ENCODE results near the gene WDR33.
A peak's percentile ranks its signal among the peaks of the same experiment; 100 is the strongest.
"Not testable (repeated sequence)": the region's sequence is repeated elsewhere in the genome, so short reads cannot be mapped to it uniquely, and the experiment has no call there.

WDR33 gene

GRCh38 chr2:127778447-127778846, 32.5 kb downstream of the WDR33 start:
- no peak overlapping the region for H3K4me3 ChIP-seq (ENCODE audit: control insufficient read depth, low read depth, low read length)
- TF ChIP-seq CTCF (conservative IDR thresholded peaks at IDR 0.05; ENCODE audit: control insufficient read depth, insufficient read depth, low read depth, low read length) = no peak
- DNase-seq (ENCODE audit: low read depth) = no peak

GRCh38 chr2:127776122-127776780, 34.7 kb downstream of the WDR33 start:
- H3K4me3 ChIP-seq (ENCODE audit: control insufficient read depth, low read depth, low read length) = no peak overlapping the region
- TF ChIP-seq CTCF (conservative IDR thresholded peaks at IDR 0.05; ENCODE audit: control insufficient read depth, insufficient read depth, low read depth, low read length) = no peak
- DNase-seq (ENCODE audit: low read depth) = no peak

GRCh38 chr2:127771756-127772155, 39.2 kb downstream of the WDR33 start:
- no peak for TF ChIP-seq CTCF (conservative IDR thresholded peaks at IDR 0.05; ENCODE audit: control insufficient read depth, insufficient read depth, low read depth, low read length)
- H3K4me3 ChIP-seq (ENCODE audit: control insufficient read depth, low read depth, low read length) = no peak overlapping the region
- peak; percentile 73 for DNase-seq (ENCODE audit: low read depth)

GRCh38 chr2:127770973-127771735, 39.8 kb downstream of the WDR33 start:
- TF ChIP-seq CTCF (conservative IDR thresholded peaks at IDR 0.05; ENCODE audit: control insufficient read depth, insufficient read depth, low read depth, low read length) = no peak
- no peak overlapping the region for H3K4me3 ChIP-seq (ENCODE audit: control insufficient read depth, low read depth, low read length)
- peak; percentile 95 for DNase-seq (ENCODE audit: low read depth)

- DNase-seq (ENCODE audit: low read depth); H3K4me3 ChIP-seq (ENCODE audit: control insufficient read depth, low read depth, low read length): not testable (repeated sequence)
Measured at GRCh38 chr2:127770534-127770933, 40.4 kb downstream of the WDR33 start.

- no peak for DNase-seq (ENCODE audit: low read depth)
- TF ChIP-seq CTCF (conservative IDR thresholded peaks at IDR 0.05; ENCODE audit: control insufficient read depth, insufficient read depth, low read depth, low read length) = no peak
- H3K4me3 ChIP-seq (ENCODE audit: control insufficient read depth, low read depth, low read length) = no peak overlapping the region
Measured at GRCh38 chr2:127769587-127769986, 41.4 kb downstream of the WDR33 start.

GRCh38 chr2:127768775-127769479, 42.0 kb downstream of the WDR33 start:
- no peak for TF ChIP-seq CTCF (conservative IDR thresholded peaks at IDR 0.05; ENCODE audit: control insufficient read depth, insufficient read depth, low read depth, low read length)
- no peak overlapping the region for H3K4me3 ChIP-seq (ENCODE audit: control insufficient read depth, low read depth, low read length)
- DNase-seq (ENCODE audit: low read depth) = peak; percentile 8

Data from fibroblast of mammary gland (primary cell).